Hepatocyte (in vitro differentiated cells): Measurements from ENCODE around the gene ARHGEF40. TPM values are rescaled to one million over a fixed set of nuclear protein-coding genes. Genes with fewer than 3 reads are reported as not detected.

Experiments used
- DNase-seq: peaks from one replicate; pipeline ENCODE4 v3.0.0-alpha.2; 2016; ENCODE audit warnings: low spot score
- H2AFZ ChIP-seq: fragments of 200-600 bp; sonication (generic); 2 replicates; pipeline ENCODE4 v1.6.0; 2016; ENCODE audit warnings: antibody characterized with exemption, mild to moderate bottlenecking
- H3K27ac ChIP-seq: fragments of 200-600 bp; sonication (generic); 2 replicates; pipeline ENCODE4 v1.5.1; 2016; ENCODE audit warnings: mild to moderate bottlenecking
- H3K27me3 ChIP-seq: fragments of 200-600 bp; sonication (generic); 2 replicates; pipeline ENCODE4 v1.6.1; 2016
- H3K36me3 ChIP-seq: fragments of 200-600 bp; sonication (generic); replicated peaks from 2 replicates; pipeline ENCODE4 v1.5.1; 2016; ENCODE audit warnings: low read depth; ENCODE audit not compliant: insufficient read depth
- H3K4me1 ChIP-seq: fragments of 200-600 bp; sonication (generic); 2 replicates; pipeline ENCODE4 v1.5.1; 2016; ENCODE audit warnings: mild to moderate bottlenecking, moderate library complexity; ENCODE audit not compliant: insufficient read depth
- H3K4me2 ChIP-seq: fragments of 200-600 bp; sonication (generic); 2 replicates; pipeline ENCODE4 v1.6.0; 2016
- H3K4me3 ChIP-seq: fragments of 200-600 bp; sonication (generic); 2 replicates; pipeline ENCODE4 v1.5.1; 2016; ENCODE audit warnings: mild to moderate bottlenecking
- H3K79me2 ChIP-seq: fragments of 200-600 bp; sonication (generic); 2 replicates; pipeline ENCODE4 v1.6.0; 2017; ENCODE audit warnings: mild to moderate bottlenecking
- H3K9me2 ChIP-seq: fragments of 200-600 bp; sonication (generic); replicated peaks from 2 replicates; pipeline ENCODE4 v1.6.0; 2017; ENCODE audit warnings: mild to moderate bottlenecking; ENCODE audit not compliant: insufficient read depth
- H3K9me3 ChIP-seq: fragments of 200-600 bp; sonication (generic); 2 replicates; pipeline ENCODE4 v1.5.1; 2016; ENCODE audit warnings: low read depth, mild to moderate bottlenecking
- H4K20me1 ChIP-seq: fragments of 200-600 bp; sonication (generic); 2 replicates; pipeline ENCODE4 v1.6.0; 2016; ENCODE audit warnings: mild to moderate bottlenecking; ENCODE audit not compliant: insufficient read depth, poor library complexity, severe bottlenecking
- EZH2 ChIP-seq: fragments of 200-600 bp; sonication (generic); IDR thresholded peaks from 2 replicates; pipeline ENCODE4 v1.6.1; 2016; ENCODE audit warnings: antibody characterized with exemption, mild to moderate bottlenecking, borderline replicate concordance
- EZH2phosphoT487 ChIP-seq: fragments of 200-600 bp; sonication (generic); IDR thresholded peaks from one replicate; pipeline ENCODE4 v1.6.1; 2018; ENCODE audit warnings: antibody characterized with exemption, mild to moderate bottlenecking, low read depth, moderate library complexity; ENCODE audit not compliant: unreplicated experiment, severe bottlenecking
- WGBS: methylation state at CpG from one replicate; pipeline ENCODE4 v1.1.6; 2016; ENCODE audit warnings: low lambda C conversion rate; ENCODE audit errors: missing lambda C conversion rate; 5-methylcytosine and 5-hydroxymethylcytosine counted together
- polyA plus RNA-seq: library from polyadenylated mRNA; unstranded; fragments of >200 nt; fragmentation: Nextera tagmentation; extraction: Ambion mirVana; gene quantifications from 2 replicates; pipeline ENCODE4 v1.2.1, GENCODE V29; 2016
- total RNA-seq: library from RNA; depleted of rRNA; stranded (reverse); fragments of >200 nt; gene quantifications from 2 replicates; pipeline ENCODE4 v1.2.3, GENCODE V29; 2014
- TF ChIP-seq, protein P1 (sequence below): fragments of 200-600 bp; sonication (generic); IDR thresholded peaks from 2 replicates; pipeline ENCODE4 v1.5.1; 2016; ENCODE audit warnings: antibody characterized with exemption, mild to moderate bottlenecking; ENCODE audit not compliant: poor library complexity

Gene ARHGEF40
- total and polyA plus RNA-seq, 2 experiments from 2014 or later, result 38.1 to 53.7 TPM

DNA sequence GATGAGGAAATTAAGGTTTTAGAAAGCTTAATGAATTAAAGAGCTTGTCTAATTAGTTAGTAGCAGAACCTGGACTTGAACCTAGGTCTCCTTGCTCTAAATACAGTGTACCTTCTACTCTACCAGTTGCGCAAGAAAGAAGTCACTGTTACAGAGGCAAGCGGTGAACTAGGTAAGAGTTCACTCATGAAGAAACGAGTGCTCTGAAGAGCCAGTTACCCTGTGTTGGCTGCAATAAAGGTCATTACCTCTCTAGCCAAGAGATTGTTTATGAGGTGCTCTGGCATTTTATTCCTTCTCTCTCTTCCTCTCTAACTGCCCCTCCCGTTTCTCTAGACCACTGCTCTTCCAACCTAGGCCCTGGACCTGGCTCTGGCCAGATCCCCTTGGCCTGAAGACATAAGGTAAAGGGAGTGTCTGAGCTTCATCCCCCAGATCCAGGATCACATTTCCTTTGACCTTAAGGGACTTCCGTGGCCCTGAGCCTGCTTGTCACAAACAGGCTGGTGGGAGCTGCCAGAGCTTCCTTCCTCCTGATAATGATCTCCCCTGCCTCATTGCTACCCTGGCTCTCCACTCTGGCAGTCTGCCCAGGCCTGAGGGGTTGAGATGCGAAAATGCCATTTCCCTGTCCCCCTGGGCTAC, 26.0 kb upstream of the ARHGEF40 start:
- Histone ChIP-seq H3K36me3 (no peaks in the 10 kb centered on the region), H3K9me3 (no peaks in the 10 kb centered on the region), H4K20me1 (no peaks in the 10 kb centered on the region), H3K9me2 (no peaks in the 10 kb centered on the region), H3K79me2 (no peaks in the 10 kb centered on the region), H2AFZ (no peak overlapping the region), H3K4me2 (no peak overlapping the region), H3K4me3 (no peak overlapping the region), H3K27ac (peak overlapping the region; percentile 10), H3K4me1 (peaks cover 9% of the 10 kb centered on the region), H3K27me3 (no peaks in the 10 kb centered on the region)
- no peak for DNase-seq
- TF ChIP-seq, protein P1, sequence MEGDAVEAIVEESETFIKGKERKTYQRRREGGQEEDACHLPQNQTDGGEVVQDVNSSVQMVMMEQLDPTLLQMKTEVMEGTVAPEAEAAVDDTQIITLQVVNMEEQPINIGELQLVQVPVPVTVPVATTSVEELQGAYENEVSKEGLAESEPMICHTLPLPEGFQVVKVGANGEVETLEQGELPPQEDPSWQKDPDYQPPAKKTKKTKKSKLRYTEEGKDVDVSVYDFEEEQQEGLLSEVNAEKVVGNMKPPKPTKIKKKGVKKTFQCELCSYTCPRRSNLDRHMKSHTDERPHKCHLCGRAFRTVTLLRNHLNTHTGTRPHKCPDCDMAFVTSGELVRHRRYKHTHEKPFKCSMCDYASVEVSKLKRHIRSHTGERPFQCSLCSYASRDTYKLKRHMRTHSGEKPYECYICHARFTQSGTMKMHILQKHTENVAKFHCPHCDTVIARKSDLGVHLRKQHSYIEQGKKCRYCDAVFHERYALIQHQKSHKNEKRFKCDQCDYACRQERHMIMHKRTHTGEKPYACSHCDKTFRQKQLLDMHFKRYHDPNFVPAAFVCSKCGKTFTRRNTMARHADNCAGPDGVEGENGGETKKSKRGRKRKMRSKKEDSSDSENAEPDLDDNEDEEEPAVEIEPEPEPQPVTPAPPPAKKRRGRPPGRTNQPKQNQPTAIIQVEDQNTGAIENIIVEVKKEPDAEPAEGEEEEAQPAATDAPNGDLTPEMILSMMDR, result no peak
- no peak for TF ChIP-seq EZH2
- no peak for TF ChIP-seq EZH2phosphoT487
- 60% methylated on average over 6 of the region's 6 CpGs for WGBS

DNA sequence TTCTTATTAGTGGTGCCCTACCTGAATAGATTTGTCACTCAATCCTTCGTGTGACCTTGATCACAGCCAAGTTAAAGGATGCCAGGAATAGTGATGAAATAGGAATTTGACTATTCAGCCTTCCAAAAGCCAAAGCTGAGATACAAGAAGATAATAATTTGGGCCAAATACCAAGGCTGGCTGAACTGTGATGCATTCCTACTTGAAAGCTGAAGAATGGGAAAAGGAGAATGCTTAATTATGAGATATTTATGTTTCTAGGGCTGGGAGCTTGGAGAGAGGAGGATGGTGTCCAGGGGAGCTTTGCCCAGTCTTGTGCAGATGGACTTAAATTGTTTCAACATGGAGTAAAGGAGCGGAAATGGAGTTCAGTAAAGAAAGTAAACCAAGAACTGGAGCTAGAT, 22.7 kb upstream of the ARHGEF40 start:
- WGBS, result 83% methylated on average over 2 of the region's 2 CpGs
- Histone ChIP-seq H3K27ac (no peak overlapping the region), H3K79me2 (no peaks in the 10 kb centered on the region)

DNA sequence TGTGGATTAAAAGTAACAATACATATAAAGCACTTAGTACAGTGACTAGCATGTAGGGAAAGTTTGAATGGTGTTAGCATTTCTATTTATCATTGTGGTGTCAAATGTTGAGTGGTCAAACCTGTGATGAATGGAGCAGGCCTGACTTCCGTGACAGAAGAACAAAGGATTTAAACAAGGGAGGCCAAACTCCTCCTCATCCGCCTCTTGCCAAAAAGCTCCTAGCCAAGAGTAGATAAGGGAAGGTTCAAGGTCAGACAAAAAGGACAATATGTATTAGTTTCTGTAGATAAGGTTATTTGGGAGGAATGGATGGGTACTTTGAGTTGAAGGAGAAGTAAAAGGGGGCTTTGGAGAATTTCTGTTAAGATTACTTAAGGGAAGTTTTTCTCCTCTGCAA, 21.5 kb upstream of the ARHGEF40 start:
- no peaks in the 10 kb centered on the region for H3K9me2 ChIP-seq
- no peak overlapping the region for H3K4me3 ChIP-seq
- WGBS, result 79% methylated on average over 2 of the region's 2 CpGs
- no peak for DNase-seq
- no peaks in the 10 kb centered on the region for H3K79me2 ChIP-seq
- no peaks in the 10 kb centered on the region for H4K20me1 ChIP-seq
- H3K4me1 ChIP-seq, result no peaks in the 10 kb centered on the region
- H2AFZ ChIP-seq, result no peak overlapping the region
- no peak overlapping the region for H3K4me2 ChIP-seq
- TF ChIP-seq EZH2phosphoT487 (no peak), EZH2 (no peak)
- TF ChIP-seq, protein P1, result no peak
- H3K27me3 ChIP-seq, result no peaks in the 10 kb centered on the region
- H3K27ac ChIP-seq, result no peak overlapping the region
- no peaks in the 10 kb centered on the region for H3K9me3 ChIP-seq
- H3K36me3 ChIP-seq, result no peaks in the 10 kb centered on the region

More for the DNA sequence above, 22.7 kb upstream of the ARHGEF40 start:
- no peaks in the 10 kb centered on the region for H3K4me1 ChIP-seq
- no peak overlapping the region for H3K4me2 ChIP-seq
- no peak for TF ChIP-seq EZH2
- H2AFZ ChIP-seq, result no peak overlapping the region
- no peak for DNase-seq
- H4K20me1 ChIP-seq, result no peaks in the 10 kb centered on the region
- no peaks in the 10 kb centered on the region for H3K27me3 ChIP-seq
- H3K4me3 ChIP-seq, result no peak overlapping the region
- no peaks in the 10 kb centered on the region for H3K9me3 ChIP-seq
- H3K36me3 ChIP-seq, result no peaks in the 10 kb centered on the region
- H3K9me2 ChIP-seq, result no peaks in the 10 kb centered on the region

GRCh38 chr14:21049271-21049673, 20.8 kb upstream of the ARHGEF40 start:
- TF ChIP-seq, protein P1, result no peak
- TF ChIP-seq EZH2phosphoT487 (no peak), EZH2 (no peak)
- no peak for DNase-seq
- Histone ChIP-seq H3K27me3 (no peaks in the 10 kb centered on the region), H3K4me1 (no peaks in the 10 kb centered on the region), H3K27ac (no peak overlapping the region), H3K4me3 (no peak overlapping the region), H3K9me3 (no peaks in the 10 kb centered on the region), H3K36me3 (no peaks in the 10 kb centered on the region), H4K20me1 (no peaks in the 10 kb centered on the region), H2AFZ (no peak overlapping the region), H3K4me2 (no peak overlapping the region), H3K79me2 (no peaks in the 10 kb centered on the region), H3K9me2 (no peaks in the 10 kb centered on the region)
- 95% methylated on average over 3 of the region's 3 CpGs for WGBS
